Stimulated activated CD8-positive, alpha-beta memory T cell treated with anti-CD3 and anti-CD28 coated beads, Interleukin-12 subunit alpha, Interleukin-12 subunit beta, amount 100 ng/mL, for 1 hour (primary cell): ENCODE measurements around the gene RBM4.
"Not testable (repeated sequence)": the region's sequence is repeated elsewhere in the genome, so short reads cannot be mapped to it uniquely, and the experiment has no call there.

Experiments used
- DNase-seq: peaks from one replicate; pipeline ENCODE4 v3.0.0-alpha.2; 2020; ENCODE audit warnings: low read depth

Gene RBM4

GRCh38 chr11:66616379-66617154 lies 21.9 kb upstream of the RBM4 start, which contains the start of gene RBM14:
RBM14 (plus strand) TSS chr11:66616630; CDS start chr11:66616721, 91 bp downstream.
- peak; percentile 97 for DNase-seq

- DNase-seq, result no peak
Measured at GRCh38 chr11:66617155-66617834, 21.2 kb upstream of the RBM4 start.

GRCh38 chr11:66619080-66619554 lies 19.4 kb upstream of the RBM4 start:
- DNase-seq, result no peak

- DNase-seq, result no peak
Measured at GRCh38 chr11:66624450-66624849, 14.1 kb upstream of the RBM4 start.

- DNase-seq, result no peak
Measured at GRCh38 chr11:66625041-66625751, 13.3 kb upstream of the RBM4 start.

- DNase-seq, result no peak
Measured at GRCh38 chr11:66625752-66626149, 12.8 kb upstream of the RBM4 start.

GRCh38 chr11:66626382-66626781 lies 12.1 kb upstream of the RBM4 start:
- DNase-seq, result no peak

- no peak for DNase-seq
Measured at GRCh38 chr11:66626926-66627325, 11.6 kb upstream of the RBM4 start.

- no peak for DNase-seq
Measured at GRCh38 chr11:66628061-66628603, 10.4 kb upstream of the RBM4 start.

GRCh38 chr11:66629356-66629755 lies 9.1 kb upstream of the RBM4 start:
- no peak for DNase-seq

GRCh38 chr11:66631883-66632282 lies 6.6 kb upstream of the RBM4 start:
- no peak for DNase-seq

- no peak for DNase-seq
Measured at GRCh38 chr11:66632952-66633351, 5.6 kb upstream of the RBM4 start.

GRCh38 chr11:66636411-66636810 lies 2.1 kb upstream of the RBM4 start:
- DNase-seq, result no peak

- no peak for DNase-seq
Measured at GRCh38 chr11:66637557-66638176, 836 bp upstream of the RBM4 start.

- DNase-seq, result no peak
Measured at GRCh38 chr11:66639066-66639813, 737 bp downstream of the RBM4 start.

GRCh38 chr11:66639814-66640340 lies 1.4 kb downstream of the RBM4 start:
- not testable (repeated sequence) for DNase-seq

GRCh38 chr11:66641834-66642233 lies 3.3 kb downstream of the RBM4 start:
- no peak for DNase-seq

- DNase-seq, result no peak
Measured at GRCh38 chr11:66643745-66644437, 5.4 kb downstream of the RBM4 start.

GRCh38 chr11:66646828-66647227 lies 8.3 kb downstream of the RBM4 start:
- no peak for DNase-seq

GRCh38 chr11:66649903-66650302 lies 11.4 kb downstream of the RBM4 start:
- no peak for DNase-seq
